Heart left ventricle (tissue), 16 donors: Measurements from ENCODE around the gene TMEFF2. TPM values are rescaled to one million over a fixed set of nuclear protein-coding genes. Genes with fewer than 3 reads are reported as not detected.

Experiments
- ATAC-seq, 4 donors: fragments of 200-7000 bp; cut with Tn5 transposase; one replicate each; pipeline ENCODE4 v1.9.1; 2020 to 2022; ENCODE audit warnings: moderate library complexity in 4 of 4, mild to moderate bottlenecking in 3 of 4, moderate number of reproducible peaks in 1 of 4
- DNase-seq, 5 donors: peaks; one replicate each; pipeline ENCODE4 v3.0.0-alpha.2; 2020
- H3K27ac ChIP-seq, 12 donors: fragments of 200-600 bp; sonication (generic) in 4 of 12; one replicate each; pipeline versions ENCODE4 v1.5.0 to v1.8.0; 2016 to 2022; ENCODE audit warnings: mild to moderate bottlenecking in 2 of 12
- H3K27me3 ChIP-seq, 9 donors: fragments of 200-600 bp; sonication (generic) in 2 of 9; one replicate each; pipeline versions ENCODE4 v1.5.1 to v1.8.0; 2016 to 2022; ENCODE audit warnings: mild to moderate bottlenecking in 3 of 9
- H3K36me3 ChIP-seq, 9 donors: fragments of 200-600 bp; sonication (generic) in 2 of 9; one replicate each; pipeline versions ENCODE4 v1.5.0 to v1.8.0; 2018 to 2022; ENCODE audit warnings: mild to moderate bottlenecking in 2 of 9
- H3K4me1 ChIP-seq, 12 donors: fragments of 200-600 bp; sonication (generic) in 4 of 12; one replicate each; pipeline versions ENCODE4 v1.5.0 to v1.8.0; 2016 to 2022; ENCODE audit warnings: mild to moderate bottlenecking in 3 of 12
- H3K4me3 ChIP-seq, 12 donors: fragments of 200-600 bp; sonication (generic) in 4 of 12; one replicate each; pipeline versions ENCODE4 v1.5.0 to v1.8.0; 2017 to 2022; ENCODE audit warnings: mild to moderate bottlenecking in 9 of 12, moderate library complexity in 4 of 12
- H3K9me3 ChIP-seq, 12 donors: fragments of 200-600 bp; sonication (generic) in 4 of 12; one replicate each; pipeline versions ENCODE4 v1.5.0 to v1.8.0; 2016 to 2022; ENCODE audit warnings: mild to moderate bottlenecking in 1 of 12
- POLR2A ChIP-seq, 2 donors: fragments of 450-650 bp; IDR thresholded peaks; one replicate each; pipeline ENCODE4 v1.6.1; 2017; ENCODE audit warnings: antibody characterized with exemption in 2 of 2, mild to moderate bottlenecking in 2 of 2, moderate library complexity in 2 of 2
- WGBS, 4 donors: extraction: QIAGEN DNeasy Blood & Tissue Kit in 2 of 4; methylation state at CpG; one replicate each; pipeline versions ENCODE4 v1.1.5 to v1.1.7; 2013 to 2018; 5-methylcytosine and 5-hydroxymethylcytosine counted together
- intact Hi-C, 10 donors: fragments of 100-400 bp; cut with DNase I; formaldehyde crosslinking; loops; one replicate each; pipeline versions ENCODE4 v1.11.1 to v1.14.2; 2022
- polyA plus RNA-seq, 2 donors: library from polyadenylated mRNA; stranded (reverse); fragments of 200-250 nt; gene quantifications; one replicate each; pipeline ENCODE4 v1.2.3, GENCODE V29; 2013
- total RNA-seq, 9 donors: library from RNA; depleted of rRNA in 2 of 9; stranded (reverse); fragments of >200 nt in 2 of 9; fragmentation: NEBNext Ultra II Directional in 3 of 9; extraction: Animal tissue kit (Norgen Biotek cat#: 25700) in 3 of 9; gene quantifications; one replicate each; pipeline versions ENCODE4 v1.1.0 to v1.2.4, GENCODE V29; 2016 to 2023
- TF ChIP-seq, protein P1 (sequence below), 12 donors: fragments of 200-600 bp; sonication (generic) in 4 of 12; IDR thresholded peaks; one replicate each; pipeline versions ENCODE4 v1.5.0 to v1.8.0; 2018 to 2022; ENCODE audit warnings: antibody characterized with exemption in 12 of 12, mild to moderate bottlenecking in 5 of 12
- donor health status: ischemic (EF 13 %, LVEDD 7.1; RV severe dilation, severe dysfunction).
- donor health status: healthy with polysubstance abuse.
- donor health status: DM: no; HTN: yes; CAD: no.
- donor health status: DM: no; HTN: no; CAD: no.
- donor health status: ischemic (EF 25% LVEDD 6.9; RV normal size, moderate dysfunction).
- donor health status: ischemic (EF 25% LVEDD 5.7; RV mildly dilated, moderate dysfunction).
- donor health status: healthy.
- donor health status: DM: yes; HTN: yes; CAD: no.
- donor health status: ischemic (EF 35%, LVEDD 5.7; RV mildly dilated, moderate dysfunction).
- donor health status: nonischemic (EF 11% LVEDD 7.7; RV severe dilation, severe dysfunction).
- donor health status: DM: yes; HTN: yes; CAD: no.
- donor health status: PGD.
- donor health status: ischemic (EF 29% LVEDD 5.4; RV normal size, mild dysfunction).
- donor health status: nonischemic (EF 23%, LVEDD 6.1; RV moderate dilation, normal function).

The TMEFF2 gene
- total and polyA plus RNA-seq, 11 donors: 0.08 to 0.44 (median 0.23) TPM; not detected in 7

DNA sequence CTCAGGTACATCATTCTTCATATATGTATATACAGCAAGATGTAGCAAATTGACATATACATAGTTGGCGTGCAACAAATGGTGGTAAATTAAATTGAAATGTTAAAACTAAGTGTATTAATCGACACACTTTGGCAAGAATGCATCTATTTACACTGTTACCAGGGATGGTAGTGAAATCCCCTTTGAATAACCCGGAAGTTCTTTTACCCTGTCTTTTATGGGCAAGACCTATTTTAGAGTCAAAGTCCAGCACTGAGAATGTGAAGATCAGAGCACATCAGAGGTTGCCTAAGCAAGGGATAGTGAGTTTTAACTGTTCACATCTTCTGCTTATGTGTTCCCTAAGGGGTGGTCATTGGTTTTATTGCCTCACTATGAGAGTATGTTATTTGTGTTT, 7.6 kb upstream of the TMEFF2 start:
- Histone ChIP-seq H3K36me3 (no peaks in the 10 kb centered on the region), H3K9me3 (no peaks in the 10 kb centered on the region), H3K4me1 (no peaks in the 10 kb centered on the region), H3K4me3 (no peak overlapping the region), H3K27me3 (peaks cover 9 to 54% (median 26%) of the 10 kb centered on the region in 9 donors), H3K27ac (no peak overlapping the region)
- intact Hi-C loops: no loop called here
- no peak for TF ChIP-seq POLR2A (IDR thresholded peaks at IDR 0.05)
- TF ChIP-seq, protein P1, sequence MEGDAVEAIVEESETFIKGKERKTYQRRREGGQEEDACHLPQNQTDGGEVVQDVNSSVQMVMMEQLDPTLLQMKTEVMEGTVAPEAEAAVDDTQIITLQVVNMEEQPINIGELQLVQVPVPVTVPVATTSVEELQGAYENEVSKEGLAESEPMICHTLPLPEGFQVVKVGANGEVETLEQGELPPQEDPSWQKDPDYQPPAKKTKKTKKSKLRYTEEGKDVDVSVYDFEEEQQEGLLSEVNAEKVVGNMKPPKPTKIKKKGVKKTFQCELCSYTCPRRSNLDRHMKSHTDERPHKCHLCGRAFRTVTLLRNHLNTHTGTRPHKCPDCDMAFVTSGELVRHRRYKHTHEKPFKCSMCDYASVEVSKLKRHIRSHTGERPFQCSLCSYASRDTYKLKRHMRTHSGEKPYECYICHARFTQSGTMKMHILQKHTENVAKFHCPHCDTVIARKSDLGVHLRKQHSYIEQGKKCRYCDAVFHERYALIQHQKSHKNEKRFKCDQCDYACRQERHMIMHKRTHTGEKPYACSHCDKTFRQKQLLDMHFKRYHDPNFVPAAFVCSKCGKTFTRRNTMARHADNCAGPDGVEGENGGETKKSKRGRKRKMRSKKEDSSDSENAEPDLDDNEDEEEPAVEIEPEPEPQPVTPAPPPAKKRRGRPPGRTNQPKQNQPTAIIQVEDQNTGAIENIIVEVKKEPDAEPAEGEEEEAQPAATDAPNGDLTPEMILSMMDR (IDR thresholded peaks at IDR 0.05): no peak
- ATAC-seq (no peak), DNase-seq (no peak)
- 90 to 94% (median 93%) methylated on average over 3 of the region's 3 CpGs for WGBS, 4 donors

- Histone ChIP-seq H3K27ac (no peak overlapping the region), H3K4me1 (peaks cover 0 to 8% (median 5%) of the 10 kb centered on the region in 12 donors), H3K9me3 (no peaks in the 10 kb centered on the region), H3K36me3 (no peaks in the 10 kb centered on the region), H3K4me3 (no peak overlapping the region), H3K27me3 (peaks cover 21 to 67% (median 39%) of the 10 kb centered on the region in 9 donors)
- intact Hi-C loops: no loop called here
- DNase-seq (no peak), ATAC-seq (no peak)
- WGBS, 4 donors: 89 to 98% (median 96%) methylated on average over 1 of the region's 1 CpG
- no peak for TF ChIP-seq POLR2A (IDR thresholded peaks at IDR 0.05)
- TF ChIP-seq, protein P1 (IDR thresholded peaks at IDR 0.05): no peak
Observed at GRCh38 chr2:192201116-192201515, 6.4 kb upstream of the TMEFF2 start.

- Histone ChIP-seq H3K27ac (no peak overlapping the region), H3K4me3 (no peak overlapping the region), H3K9me3 (no peaks in the 10 kb centered on the region), H3K27me3 (peaks cover 43 to 96% (median 74%) of the 10 kb centered on the region in 9 donors), H3K36me3 (no peaks in the 10 kb centered on the region), H3K4me1 (peaks cover 3 to 29% (median 23%) of the 10 kb centered on the region in 12 donors)
- intact Hi-C loops: no loop called here
- DNase-seq: no peak
- TF ChIP-seq, protein P1 (IDR thresholded peaks at IDR 0.05): no peak
- TF ChIP-seq POLR2A (IDR thresholded peaks at IDR 0.05): no peak
- WGBS, 4 donors: 63 to 75% (median 65%) methylated on average over 1 of the region's 1 CpG
- ATAC-seq: no peak
Observed at GRCh38 chr2:192197357-192197756, 2.6 kb upstream of the TMEFF2 start.

DNA sequence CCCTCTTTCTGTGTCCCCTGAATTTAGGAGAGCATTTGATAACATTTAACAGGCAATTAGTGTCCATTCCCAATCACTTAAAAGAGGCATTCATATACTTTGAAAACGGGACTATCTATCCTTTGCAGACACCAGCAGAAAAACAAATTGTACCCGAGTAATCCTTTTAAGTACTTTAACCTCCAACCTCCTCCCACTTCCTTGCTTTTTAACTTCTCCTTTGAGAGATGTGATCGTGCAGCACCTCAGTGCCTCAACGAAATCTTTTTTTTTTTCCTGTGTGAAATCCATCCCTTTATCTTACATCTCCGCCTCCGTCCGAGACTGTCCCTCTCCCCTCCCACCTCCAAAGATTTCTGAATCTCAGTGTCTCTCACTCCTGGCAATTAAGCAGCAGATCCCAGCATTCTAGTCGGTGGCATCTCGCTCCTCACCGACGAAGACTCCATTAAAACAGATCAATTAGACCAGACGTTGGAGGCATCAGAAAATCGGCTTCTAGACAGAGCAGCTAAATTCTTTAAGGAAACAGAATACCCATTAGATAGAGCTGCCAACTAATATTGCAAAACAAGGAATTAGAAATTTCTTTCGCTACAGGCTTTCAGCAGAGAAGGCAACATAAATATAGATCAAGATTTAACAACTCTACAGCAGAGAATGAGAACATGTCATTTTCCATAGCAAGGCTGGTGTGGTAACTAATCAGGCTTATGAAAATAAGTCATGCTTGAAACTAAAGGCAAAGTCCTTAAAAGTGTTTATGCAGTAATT, 1.9 kb upstream of the TMEFF2 start:
- peaks cover 3 to 29% (median 23%) of the 10 kb centered on the region in 12 donors for H3K4me1 ChIP-seq
- ATAC-seq (no peak), DNase-seq (no peak)
- no peaks in the 10 kb centered on the region for H3K9me3 ChIP-seq
- no peak for TF ChIP-seq POLR2A (IDR thresholded peaks at IDR 0.05)
- TF ChIP-seq, protein P1 (IDR thresholded peaks at IDR 0.05): no peak
- peak overlapping the region in 6 of 12 donors; percentile 44 to 57 (median 52) for H3K4me3 ChIP-seq
- H3K27me3 ChIP-seq: peaks cover 44 to 98% (median 78%) of the 10 kb centered on the region in 9 donors
- H3K27ac ChIP-seq: no peak overlapping the region
- WGBS, 4 donors: 10 to 11% (median 11%) methylated on average over 14 of the region's 14 CpGs
- intact Hi-C loops: no loop called here
- no peaks in the 10 kb centered on the region for H3K36me3 ChIP-seq
